KBM-7 (cell line): ENCODE results near the gene KDM2B.
A peak's percentile ranks its signal among the peaks of the same experiment; 100 is the strongest.

Experiments used
- DNase-seq: peaks from one replicate; pipeline ENCODE4 v3.0.0-alpha.2; 2015
- in situ Hi-C: fragments of 300-500 bp; cut with MboI; formaldehyde crosslinking; loops from 2 replicates; pipeline ENCODE4 v1.14.3; 2020; ENCODE audit warnings: low sequenced_read_pairs, low pct_unique_long_range_greater_than_20kb, mixed read lengths

KDM2B gene

GRCh38 chr12:121580959-121581685 is at the start of gene KDM2B:
TSS of gene KDM2B (minus strand) at chr12:121581023. CDS start at chr12:121580911, 112 bp downstream.
- peak; percentile 49 for DNase-seq
- in situ Hi-C loops: no loop called here

DNA sequence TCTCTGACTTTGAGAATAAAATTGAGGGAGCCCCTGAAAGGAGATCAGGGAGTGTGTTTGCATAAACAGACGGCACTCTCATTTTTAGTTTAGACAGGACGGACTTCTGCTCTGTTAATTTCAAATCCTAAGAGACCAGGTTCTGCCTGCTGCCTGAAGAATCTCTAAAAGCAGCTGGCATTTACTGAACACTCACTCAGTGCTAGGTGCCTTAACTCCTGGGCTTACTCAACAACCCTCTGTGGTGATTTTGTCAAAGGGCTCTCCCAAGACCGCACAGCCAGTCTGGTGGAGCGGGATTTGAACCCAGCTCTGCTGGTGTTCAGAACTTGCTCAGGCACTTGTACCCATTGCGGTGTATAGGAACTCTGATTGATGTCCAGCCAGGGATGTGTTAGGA is 47.7 kb upstream of the KDM2B start:
- DNase-seq: peak; percentile 44
- in situ Hi-C loops: no loop called here

DNA sequence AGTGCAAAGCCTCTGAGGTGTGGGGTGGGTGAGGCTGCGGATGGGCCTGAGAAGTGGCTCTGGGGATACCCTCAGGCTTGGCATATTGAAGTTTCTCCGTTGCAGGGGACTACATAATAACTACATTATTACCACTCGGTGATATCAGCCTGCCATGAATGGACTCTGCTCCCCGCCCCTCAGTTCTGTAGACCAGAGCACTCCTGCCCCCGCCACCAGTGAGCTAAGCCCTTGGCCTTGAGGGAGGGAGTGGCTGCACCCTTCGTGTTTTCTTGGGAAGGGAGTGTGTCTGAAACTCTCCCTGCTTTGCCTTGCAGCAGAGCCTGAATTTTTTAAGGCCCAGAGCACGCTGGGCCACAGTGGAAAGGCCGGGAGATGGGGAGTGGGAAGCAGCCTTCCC is 47.2 kb upstream of the KDM2B start:
- in situ Hi-C loops: no loop called here

DNA sequence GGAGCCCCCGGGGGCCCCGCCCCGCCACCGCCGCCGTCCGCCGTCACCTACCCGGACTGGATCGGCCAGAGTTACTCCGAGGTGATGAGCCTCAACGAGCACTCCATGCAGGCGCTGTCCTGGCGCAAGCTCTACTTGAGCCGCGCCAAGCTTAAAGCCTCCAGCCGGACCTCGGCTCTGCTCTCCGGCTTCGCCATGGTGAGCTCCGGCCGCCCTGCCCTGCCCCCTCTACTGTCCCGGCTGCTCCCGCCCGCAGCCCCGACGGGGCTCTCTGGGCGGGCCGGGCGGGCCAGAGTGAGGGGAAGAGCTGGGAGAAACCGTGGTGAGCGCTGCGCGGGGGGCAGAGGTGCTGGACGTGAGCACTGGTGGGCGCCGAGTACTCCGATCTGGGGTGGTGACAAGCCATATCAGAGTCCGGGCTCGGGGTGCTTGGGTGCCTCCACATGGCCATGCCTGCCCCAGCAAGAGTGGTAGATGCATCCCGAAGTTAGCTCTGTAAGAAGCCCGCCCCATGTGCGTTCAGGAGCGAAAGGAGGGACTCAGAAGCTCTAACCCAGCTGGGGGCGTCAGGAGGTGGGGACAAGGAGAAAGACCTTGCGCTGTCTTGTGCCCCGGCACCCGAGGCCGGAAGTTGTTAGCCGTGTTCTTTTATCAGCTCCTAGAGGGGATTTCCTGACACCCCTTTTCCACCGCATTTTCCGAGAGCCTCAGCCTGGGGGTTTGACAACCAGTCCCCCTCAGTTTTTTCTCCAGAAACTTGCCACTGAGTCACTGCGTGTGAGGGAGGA is 46.2 kb upstream of the KDM2B start:
- in situ Hi-C loops: no loop called here

More for the DNA sequence above, 47.2 kb upstream of the KDM2B start:
- no peak for DNase-seq

GRCh38 chr12:121626087-121626852 is 45.4 kb upstream of the KDM2B start, which contains the start of gene ORAI1:
TSS of gene ORAI1 (plus strand) at chr12:121626530.
- in situ Hi-C loops: no loop called here
- DNase-seq: peak; percentile 96

More for the DNA sequence above, 46.2 kb upstream of the KDM2B start:
- DNase-seq: peak; percentile 81

DNA sequence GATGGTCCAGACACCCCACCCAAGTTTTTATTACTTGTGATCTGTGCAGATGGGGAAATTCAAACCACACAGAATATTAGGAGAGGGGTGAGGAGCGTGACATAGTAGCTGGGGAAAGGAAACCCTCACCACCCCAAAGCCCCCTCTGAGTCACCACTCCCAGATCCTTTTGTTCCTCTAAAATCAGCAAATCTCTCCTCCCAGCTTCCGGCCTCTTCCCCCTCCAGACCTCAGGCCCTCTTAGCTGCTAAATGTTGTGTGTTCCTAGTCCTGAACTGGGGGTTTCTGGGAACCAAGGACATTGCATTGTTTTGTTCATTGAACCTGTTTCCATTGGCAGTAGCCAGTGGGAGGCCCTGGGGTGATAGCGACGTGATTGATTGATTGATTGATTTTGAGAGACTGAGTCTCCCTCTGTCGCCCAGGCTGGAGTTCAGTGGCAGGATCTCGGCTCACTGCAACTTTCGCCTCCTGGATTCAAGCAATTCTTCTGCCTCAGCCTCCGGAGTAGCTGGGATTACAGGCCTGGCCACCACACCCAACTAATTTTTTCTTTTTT is 39.6 kb upstream of the KDM2B start:
- in situ Hi-C loops: no loop called here
- DNase-seq: peak; percentile 90

GRCh38 chr12:121618659-121619233 is 37.9 kb upstream of the KDM2B start:
- DNase-seq: no peak
- in situ Hi-C loops: no loop called here

- in situ Hi-C loops: no loop called here
- peak; percentile 43 for DNase-seq
Measured at GRCh38 chr12:121614872-121615467, 34.1 kb upstream of the KDM2B start.

DNA sequence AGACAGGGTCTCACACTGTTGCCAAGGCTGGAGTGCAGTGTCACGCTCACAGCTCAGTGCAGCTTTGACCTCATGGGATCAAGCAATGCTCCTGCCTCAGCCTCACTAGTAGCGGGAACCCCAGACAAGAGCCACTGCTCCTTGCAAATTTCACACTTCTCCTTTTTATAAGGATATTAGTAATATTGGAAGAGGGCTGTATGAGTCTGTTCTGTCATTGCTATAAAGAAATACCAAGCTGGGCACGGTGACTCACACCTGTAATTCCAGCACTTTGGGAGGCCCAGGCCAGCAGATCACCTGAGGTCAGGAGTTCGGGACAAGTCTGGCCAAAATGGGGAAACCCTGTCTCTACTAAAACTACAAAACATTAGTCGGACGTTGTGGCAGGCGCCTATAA is 32.6 kb upstream of the KDM2B start:
- DNase-seq: no peak
- in situ Hi-C loops: no loop called here

GRCh38 chr12:121611306-121611705 is 30.5 kb upstream of the KDM2B start:
- in situ Hi-C loops: no loop called here
- no peak for DNase-seq

GRCh38 chr12:121610239-121611149 is 29.7 kb upstream of the KDM2B start:
- in situ Hi-C loops: no loop called here

GRCh38 chr12:121608301-121608700 is 27.5 kb upstream of the KDM2B start:
- no peak for DNase-seq
- in situ Hi-C loops: no loop called here

More at GRCh38 chr12:121610239-121611149, 29.7 kb upstream of the KDM2B start:
- DNase-seq: no peak

- in situ Hi-C loops: no loop called here
- no peak for DNase-seq
Measured at GRCh38 chr12:121603581-121603980, 22.8 kb upstream of the KDM2B start.

DNA sequence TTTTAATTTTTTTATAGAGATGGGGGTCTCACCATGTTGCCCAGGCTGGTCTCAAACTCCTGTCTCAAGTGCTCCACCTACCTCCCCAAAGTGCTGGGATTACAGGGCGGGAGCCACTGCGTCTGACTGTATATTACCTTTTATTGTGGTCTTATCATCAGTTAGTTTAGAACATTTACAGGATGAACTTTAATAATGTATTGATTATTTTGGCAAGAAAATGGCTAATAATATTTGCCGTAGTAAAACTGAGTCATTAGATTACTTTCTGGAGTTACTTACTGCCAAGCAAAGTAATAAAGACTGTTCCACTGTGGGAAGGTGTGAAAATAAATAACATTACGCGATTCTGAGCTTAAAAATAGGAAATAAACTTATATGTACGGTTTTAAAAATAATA is 21.9 kb upstream of the KDM2B start:
- in situ Hi-C loops: no loop called here
- DNase-seq: no peak

DNA sequence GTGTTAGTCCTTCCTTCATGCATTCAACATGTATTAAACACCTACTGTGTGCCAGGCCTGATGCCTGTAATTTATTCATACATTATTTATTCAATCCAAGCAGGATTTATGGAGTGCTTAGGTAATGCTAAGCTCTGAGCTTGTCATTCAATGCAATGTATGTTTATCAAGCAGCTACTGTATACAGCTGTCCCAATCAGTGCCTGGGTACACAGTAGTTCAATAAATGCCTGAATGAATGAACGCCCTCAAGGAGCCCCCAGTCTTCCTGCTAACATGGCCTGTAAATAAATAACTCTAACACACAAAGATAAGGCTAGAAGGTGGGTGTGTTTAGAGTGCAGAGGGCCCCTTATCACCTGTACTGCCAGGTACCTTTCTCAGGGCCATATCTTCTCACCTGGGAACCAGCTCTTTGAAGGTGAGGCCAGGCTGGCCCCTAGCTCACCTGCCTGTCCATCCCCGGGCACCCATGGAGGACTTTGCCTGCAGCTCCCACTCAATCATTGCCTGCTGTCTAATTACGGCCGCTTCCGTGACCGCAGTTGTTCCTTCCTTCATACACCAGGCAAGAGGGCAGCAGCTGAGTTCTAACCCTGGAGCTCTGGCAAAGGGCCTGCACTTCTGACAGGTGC is 20.0 kb upstream of the KDM2B start:
- DNase-seq: no peak
- in situ Hi-C loops: no loop called here

GRCh38 chr12:121596526-121596925 is 15.7 kb upstream of the KDM2B start:
- DNase-seq: no peak
- in situ Hi-C loops: no loop called here

- in situ Hi-C loops: no loop called here
- DNase-seq: no peak
Measured at GRCh38 chr12:121595520-121595919, 14.7 kb upstream of the KDM2B start.
